Right ventricle myocardium superior (tissue), 1 donor: ENCODE measurements around the gene CNKSR1. TPM values are rescaled to one million over a fixed set of nuclear protein-coding genes. Genes with fewer than 3 reads are reported as not detected.

Experiments
- ATAC-seq: fragments of 200-7000 bp; cut with Tn5 transposase; one replicate; pipeline ENCODE4 v1.9.1; 2020; ENCODE audit warnings: mild to moderate bottlenecking; ENCODE audit not compliant: poor library complexity
- DNase-seq: peaks from one replicate; pipeline ENCODE4 v3.0.0-alpha.2; 2020
- intact Hi-C: fragments of 100-400 bp; cut with DNase I; formaldehyde crosslinking; loops from one replicate; pipeline ENCODE4 v1.11.2; 2022
- total RNA-seq: library from RNA; stranded (reverse); fragmentation: NEBNext Ultra II Directional; extraction: Animal tissue kit (Norgen Biotek cat#: 25700); gene quantifications from one replicate; pipeline ENCODE4 v1.2.1, GENCODE V29; 2021
- donor health status: DM: no; HTN: yes; CAD: no; lungs with severe emphysema.

Gene CNKSR1
- total RNA-seq, 1 donor from 2014 or later = 1.4 TPM

DNA sequence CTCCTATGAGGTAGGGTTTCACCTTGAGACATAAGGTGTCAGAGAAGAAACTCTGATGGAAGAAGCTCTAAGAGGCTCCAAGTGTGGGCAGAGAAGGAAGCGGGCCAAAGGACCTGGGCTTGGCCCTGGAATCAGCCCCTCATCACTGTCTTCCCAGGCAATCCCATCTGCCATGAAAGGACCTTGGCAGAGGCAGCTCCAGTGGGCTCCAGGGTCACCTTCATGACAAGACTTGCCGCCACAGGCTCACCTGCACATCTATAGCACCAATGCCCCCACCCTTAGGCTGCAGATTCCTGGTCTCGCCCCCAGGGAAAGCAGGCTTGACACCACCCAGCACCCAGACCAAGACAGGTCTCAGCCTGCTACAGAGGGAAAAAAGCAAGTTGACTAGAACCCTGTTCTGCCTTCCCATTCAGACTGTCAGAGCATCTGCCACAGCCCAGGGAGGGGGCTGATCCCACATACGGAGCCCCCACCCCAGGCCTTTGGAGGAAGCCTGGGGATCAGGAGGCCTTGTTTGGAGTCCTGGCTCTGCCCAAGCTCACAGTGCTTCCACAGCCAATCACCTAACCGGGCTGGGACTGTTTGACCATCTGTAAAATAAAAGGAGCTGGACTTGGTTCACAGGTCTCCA is 18.9 kb upstream of the CNKSR1 start:
- DNase-seq (no peak), ATAC-seq (no peak)
- intact Hi-C loops = loop anchor here (5.0 kb wide), 1 partner anchor 46 kb away; the partner anchor contains the start of gene PDIK1L

DNA sequence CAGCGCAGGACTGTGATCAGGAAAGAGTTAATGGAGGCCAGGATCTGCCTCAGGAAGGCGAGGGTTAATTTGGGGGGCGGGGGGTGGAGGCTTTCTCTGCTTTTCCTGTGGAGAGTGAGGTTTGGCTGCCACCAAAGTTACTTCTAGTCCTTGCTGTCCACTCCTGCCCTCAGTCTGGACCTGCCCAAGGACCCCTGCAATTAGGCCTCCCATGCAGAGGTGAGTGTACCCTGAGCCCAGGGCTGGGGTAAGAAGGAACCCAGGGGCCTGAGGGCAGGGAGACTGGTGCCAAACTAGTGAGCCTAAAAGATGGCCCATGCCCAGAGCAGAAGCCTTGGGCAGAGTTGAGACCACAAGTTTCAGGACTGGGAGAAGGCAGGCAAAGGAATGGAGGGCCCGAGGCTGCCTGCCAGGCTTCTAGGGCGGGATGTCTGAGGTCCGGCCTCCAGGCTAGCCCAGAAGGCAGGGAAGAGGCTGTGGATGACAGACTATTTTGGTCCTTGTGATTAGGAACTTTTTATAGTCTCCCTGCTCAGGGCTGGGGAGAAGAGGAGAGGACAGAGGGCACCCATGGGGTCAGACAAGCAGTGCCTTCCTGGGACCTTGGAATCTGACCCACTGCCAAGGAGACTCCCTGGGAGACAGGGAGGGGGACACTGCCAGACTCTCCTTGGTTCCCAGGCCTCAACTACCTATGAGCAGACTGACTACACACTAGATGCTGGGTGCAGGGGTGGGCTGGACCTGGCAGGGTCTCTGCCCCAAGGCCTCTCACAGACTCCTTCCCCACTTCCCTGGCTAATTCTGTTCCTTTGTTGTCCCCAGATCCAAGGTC is 18.2 kb upstream of the CNKSR1 start, which contains the start of gene FAM110D:
FAM110D (plus strand) TSS at position 172 of the 835 bp plus-strand sequence. CDS start 2,213 bp downstream, outside the sequence.
- no peak for DNase-seq
- intact Hi-C loops = loop anchor here (5.0 kb wide), 1 partner anchor 47 kb away; the partner anchor contains the start of gene PDIK1L
- ATAC-seq = peak; percentile 71

DNA sequence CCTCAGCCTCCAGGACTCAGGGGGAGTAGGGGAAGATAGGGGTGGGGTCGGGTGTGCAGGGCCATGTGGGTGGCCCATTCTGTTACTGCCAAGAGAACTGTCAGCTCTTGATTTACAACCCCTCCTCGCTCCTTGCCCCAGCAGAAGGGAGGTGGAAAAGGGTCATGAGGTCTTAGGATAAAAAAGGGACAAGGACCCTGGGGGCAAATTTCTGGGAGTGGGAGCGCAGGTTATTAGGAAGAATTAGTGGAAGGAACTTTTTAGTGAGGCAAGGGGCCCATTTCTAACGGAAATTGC is 17.6 kb upstream of the CNKSR1 start:
- no peak for ATAC-seq
- no peak for DNase-seq
- intact Hi-C loops = loop anchor here (5.0 kb wide), 2 partner anchors 47 to 122 kb away; partner anchors contain the start of gene PDIK1L

DNA sequence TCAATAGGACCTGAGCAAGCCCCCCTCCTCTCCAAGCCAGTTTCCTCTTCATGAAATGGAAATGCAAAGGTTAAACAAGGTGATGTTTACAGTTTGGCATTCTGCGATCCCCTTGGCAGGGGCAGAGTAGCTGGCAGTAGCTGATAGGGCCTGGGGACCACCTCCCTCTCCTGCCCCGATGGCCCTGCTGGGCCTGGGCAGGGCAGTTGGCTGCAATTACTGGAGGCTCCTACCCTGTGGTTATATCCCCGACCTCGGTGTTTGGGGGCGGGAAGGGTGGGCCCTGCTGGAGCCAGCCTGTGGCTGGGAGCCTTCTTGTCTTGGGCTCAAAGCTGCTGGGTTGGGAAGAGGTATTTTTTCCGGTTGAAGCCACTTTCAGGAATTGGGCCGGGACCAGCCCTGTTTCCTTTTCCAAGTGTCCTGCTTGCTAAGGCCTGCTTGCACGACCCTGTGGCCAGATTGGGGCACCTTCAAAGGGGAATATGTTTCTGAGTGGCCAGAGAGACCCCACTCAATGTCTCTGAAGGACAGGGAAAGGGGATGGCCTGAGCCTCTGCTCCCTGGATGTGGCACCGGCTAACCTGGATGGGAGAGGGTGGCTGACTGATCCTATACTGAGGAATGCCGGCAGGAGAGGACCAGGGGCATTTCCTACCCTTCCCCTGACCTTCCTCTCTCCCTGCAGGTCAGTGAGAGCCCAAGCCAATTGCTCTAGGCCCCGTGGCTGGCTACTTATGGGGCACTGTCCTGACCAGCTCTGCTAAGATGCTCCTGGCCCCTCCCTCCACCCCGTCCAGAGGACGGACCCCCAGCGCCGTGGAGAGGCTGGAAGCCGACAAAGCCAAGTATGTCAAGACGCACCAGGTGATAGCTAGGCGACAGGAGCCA is 16.5 kb upstream of the CNKSR1 start:
- ATAC-seq (peak; percentile 6), DNase-seq (no peak)
- intact Hi-C loops = loop anchor here (5.0 kb wide), 1 partner anchor 123 kb away; no protein-coding TSS in a partner anchor

DNA sequence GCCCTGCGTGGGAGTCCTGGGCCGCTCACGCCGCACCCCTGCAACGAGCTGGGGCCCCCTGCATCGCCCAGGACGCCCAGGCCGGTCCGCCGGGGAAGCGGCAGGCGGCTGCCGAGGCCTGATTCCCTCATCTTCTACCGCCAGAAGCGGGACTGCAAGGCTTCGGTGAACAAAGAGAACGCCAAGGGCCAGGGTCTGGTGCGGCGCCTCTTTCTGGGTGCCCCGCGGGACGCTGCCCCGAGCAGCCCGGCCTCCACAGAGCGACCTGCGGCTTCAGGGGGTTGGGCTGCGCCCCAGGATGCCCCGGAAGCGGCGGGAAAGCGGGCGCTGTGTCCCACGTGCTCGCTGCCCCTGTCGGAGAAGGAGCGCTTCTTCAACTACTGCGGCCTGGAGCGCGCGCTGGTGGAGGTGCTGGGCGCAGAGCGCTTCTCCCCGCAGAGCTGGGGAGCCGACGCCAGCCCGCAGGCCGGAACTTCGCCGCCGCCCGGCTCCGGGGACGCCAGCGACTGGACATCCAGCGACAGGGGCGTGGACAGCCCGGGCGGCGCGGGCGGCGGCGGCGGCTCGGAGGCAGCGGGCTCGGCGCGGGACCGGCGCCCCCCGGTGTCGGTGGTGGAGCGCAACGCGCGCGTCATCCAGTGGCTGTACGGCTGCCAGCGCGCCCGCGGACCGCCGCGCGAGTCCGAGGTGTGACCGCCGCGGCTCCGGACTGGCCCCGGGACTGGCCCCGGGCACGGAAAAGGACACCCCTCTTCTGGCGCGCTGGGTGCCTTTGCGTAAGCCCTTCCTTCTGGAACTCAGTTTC is 15.7 kb upstream of the CNKSR1 start:
- intact Hi-C loops = loop anchor here (5.0 kb wide), 1 partner anchor 124 kb away; no protein-coding TSS in a partner anchor
- ATAC-seq (peak; percentile 74), DNase-seq (peak; percentile 82)

DNA sequence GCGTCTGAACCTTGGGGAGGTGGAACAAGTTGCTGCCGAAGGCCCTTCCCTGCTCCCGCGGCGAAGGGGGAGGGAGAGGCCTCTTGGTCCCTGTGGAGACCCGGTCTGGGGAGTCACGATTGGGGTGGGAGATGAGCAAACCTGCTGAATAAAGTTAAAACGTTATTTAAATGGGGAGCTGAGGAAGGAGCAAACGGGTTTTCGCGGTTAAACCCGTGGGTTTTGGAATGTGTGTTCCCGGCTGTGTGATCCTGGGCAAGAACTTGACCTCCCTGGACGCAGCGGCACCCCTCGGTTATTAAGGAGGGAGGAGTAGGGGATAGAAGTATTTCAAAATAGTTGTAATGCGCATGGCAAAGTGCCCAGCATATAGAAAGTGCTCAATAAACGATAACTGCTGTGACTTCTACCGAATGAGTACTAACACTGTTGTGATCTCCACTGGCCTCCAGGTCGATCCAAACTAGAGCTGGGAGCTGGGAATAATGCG is 15.0 kb upstream of the CNKSR1 start:
- DNase-seq = no peak
- intact Hi-C loops = loop anchor here (5.0 kb wide), 1 partner anchor 125 kb away; no protein-coding TSS in a partner anchor

DNA sequence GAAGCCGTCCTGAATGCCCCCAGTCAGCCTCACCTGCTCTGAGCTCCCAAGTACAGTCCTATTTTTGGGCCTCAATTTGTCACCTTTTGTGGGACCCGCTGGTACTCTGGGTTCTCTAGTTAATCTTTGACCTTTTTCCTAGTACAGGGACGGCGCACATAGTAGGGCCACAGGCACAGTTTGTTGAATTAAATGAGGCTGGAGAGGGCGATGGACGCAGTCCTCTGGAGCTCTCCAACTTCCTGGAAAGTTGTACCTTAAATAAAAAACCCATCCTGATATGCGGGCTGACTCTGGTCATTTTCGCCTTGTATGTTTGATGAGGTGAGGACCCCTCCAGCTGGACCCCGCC is 13.6 kb upstream of the CNKSR1 start:
- ATAC-seq (no peak), DNase-seq (no peak)
- intact Hi-C loops = loop anchor here (5.0 kb wide), 1 partner anchor 126 kb away; no protein-coding TSS in a partner anchor

More for the DNA sequence above, 15.0 kb upstream of the CNKSR1 start:
- no peak for ATAC-seq

DNA sequence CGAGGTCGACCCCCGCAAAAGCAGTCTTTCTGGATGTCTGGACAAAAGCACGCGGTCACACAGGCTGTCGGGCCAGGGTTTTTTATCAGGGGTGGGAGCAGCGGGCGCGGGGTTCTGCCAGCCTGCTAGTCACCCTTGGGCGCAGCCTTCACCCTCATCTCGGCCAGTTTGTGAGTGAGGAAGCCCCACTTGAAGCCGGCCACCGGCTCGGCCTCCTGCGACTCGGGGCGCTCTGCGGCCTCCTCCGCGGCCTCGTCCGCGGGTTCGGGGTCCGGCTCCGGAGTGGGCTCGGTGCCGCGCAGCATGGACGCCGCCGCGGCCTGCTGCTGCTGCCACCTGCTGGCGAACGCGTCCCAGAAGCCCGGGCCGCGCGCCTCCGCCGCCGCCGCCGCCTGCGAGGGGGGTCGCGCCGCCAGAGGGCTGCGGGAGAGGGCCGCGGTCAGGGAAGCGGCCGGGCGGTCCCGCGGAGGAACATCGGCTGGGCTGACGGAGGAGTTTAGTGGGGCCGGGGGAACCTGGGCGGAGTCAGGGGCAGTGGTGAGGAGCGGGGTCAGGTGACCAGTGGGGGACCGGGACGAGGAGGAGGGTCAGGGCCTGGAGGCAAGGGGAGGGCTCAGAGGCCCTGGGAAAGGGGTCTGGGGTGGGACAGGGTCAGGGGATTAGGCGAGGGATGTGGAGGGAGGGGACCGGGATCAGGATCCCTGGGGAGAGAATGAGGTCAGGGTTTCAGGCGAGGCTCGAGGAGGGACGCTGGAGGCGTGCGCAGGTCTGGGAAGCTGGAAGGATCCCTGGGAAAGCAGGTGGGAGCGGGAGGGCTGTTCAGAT is 13.0 kb upstream of the CNKSR1 start:
- intact Hi-C loops = loop anchor here (5.0 kb wide), 1 partner anchor 127 kb away; no protein-coding TSS in a partner anchor
- peak; percentile 37 for ATAC-seq
- DNase-seq = peak; percentile 61

DNA sequence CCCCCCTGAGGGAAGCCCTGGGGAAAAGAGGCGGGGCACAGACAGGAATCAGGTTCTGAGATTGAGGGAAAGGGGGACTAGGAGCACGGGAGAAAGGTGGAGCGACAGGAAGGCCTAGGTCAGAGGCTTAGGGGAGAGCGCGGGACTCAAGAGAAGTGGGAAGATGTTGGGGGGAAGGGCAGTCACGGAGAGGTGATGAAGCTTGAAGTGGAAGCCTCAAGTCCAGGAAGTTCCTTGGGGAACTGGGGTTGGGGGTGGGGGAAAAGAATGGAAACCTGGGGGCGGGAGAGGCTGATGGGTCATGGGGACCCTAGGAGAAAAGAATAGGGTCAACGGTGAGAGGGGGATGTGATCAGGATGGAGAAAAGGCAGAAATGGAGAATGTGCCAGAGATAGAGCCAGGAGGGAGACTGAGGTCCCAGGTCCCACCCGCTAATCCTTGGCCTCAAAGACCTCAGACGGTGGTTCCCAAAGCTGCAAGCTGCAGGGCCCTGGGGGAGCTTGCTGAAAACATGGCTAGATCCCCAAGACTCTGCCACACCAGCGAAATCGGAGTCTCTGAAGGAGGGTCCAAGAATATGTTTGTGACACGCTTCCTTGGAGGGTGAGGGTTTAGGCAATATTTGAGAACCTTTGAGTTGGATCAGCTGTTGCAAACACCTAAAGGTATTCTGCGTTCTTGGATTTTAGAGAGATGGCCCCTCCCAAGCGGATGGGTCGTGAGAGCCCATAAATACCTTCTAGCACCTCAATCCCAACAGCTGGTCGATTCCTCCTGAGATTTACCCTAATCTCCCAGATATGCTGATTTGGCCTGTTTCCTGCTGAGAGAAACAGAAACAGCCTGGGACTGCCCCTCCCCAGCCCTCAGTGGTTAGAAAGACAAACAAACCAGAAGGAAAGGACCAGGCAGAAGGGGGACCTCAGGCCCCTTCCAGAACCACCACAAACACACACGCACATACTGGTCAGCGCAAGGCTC is 12.1 kb upstream of the CNKSR1 start:
- ATAC-seq (no peak), DNase-seq (peak; percentile 22)
- intact Hi-C loops = loop anchor here (5.0 kb wide), 2 partner anchors 62 to 128 kb away; no protein-coding TSS in a partner anchor

DNA sequence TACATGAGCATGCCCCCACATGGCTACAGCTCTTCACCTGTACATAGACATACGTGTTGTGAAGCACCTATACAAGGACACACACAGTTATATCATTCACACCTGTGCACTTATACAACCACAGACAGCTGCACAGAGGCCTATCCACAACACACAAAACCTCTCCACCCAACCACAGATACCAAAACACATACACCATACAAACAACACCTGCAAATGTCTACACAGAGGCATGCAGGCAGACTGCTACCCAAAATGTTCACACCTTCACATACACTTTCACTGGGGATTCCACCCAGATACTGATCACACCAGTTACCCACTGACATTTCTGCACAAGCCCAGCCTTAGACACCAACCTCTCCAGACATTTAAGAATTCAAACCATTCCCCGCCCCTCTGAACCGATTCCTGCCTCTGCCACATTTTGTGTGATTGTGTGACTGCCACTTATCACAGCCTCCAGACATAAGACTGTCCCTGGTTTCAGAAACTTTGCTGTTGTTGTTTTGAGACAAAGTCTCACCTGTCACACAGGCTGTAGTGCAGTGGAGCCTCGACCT is 10.5 kb upstream of the CNKSR1 start:
- peak; percentile 3 for DNase-seq
- intact Hi-C loops = loop anchor here (5.0 kb wide), 1 partner anchor 61 kb away; no protein-coding TSS in a partner anchor
- no peak for ATAC-seq

DNA sequence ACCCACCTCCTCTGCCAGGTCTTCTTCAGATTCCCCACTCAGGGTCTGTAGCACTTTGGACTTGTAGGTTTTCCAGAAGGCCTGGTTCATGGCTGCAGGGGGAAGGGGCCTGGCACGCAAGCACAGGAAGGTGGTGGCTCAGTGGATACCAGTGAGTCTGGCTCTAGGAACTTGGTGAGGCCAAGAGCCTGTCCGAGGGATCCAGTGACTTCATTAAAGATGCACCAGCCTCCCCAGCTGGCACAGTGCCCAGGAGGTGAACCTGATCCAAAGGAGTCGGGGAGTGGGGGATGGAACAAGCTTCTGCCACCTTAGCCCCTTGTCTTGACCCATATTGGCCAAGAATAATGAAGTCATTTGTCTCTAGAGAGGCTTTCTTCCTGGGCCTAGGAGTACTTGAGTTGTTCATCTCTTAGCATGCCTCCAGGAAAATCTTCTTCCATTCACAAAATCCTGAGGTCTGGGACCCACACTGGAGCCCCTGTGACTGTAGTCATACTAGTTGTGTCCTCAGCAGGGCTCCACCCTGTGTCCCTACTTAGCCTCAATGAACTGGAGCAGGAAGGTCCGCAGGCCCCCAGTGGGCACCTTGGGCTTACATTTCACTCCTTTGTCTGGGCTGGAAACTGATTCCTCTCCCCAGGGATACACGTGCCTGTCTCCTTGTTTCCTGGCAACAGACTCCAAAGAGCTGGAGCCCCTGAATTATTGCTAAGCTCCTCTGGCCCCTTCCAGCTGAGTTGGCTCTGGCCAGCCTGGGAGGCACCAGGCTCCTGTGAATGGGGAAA is 8.7 kb upstream of the CNKSR1 start, which contains the start of gene C1orf232:
C1orf232 (minus strand) TSS at position 554 of the 788 bp plus-strand sequence; CDS start at position 90, 464 bp downstream.
- no peak for DNase-seq
- intact Hi-C loops = loop anchor here (5.0 kb wide), 1 partner anchor 59 kb away; no protein-coding TSS in a partner anchor
- no peak for ATAC-seq

DNA sequence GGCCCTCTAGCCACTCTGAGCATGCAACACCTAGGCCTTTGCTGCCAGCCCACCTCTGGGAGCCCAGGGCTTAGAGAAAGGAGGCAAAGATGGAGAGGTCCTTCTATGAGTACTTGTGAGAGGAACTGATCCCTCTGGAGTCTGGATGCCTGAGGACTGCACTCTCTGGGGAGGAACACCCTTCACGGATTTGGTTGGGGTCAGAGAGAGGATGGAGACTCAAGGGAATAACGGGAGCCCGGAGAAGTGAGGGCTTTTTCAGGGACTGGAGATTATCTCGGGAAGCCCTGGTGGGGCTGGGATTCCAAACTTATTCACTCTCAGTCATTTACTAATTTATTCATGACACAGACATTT is 8.1 kb upstream of the CNKSR1 start:
- intact Hi-C loops = loop anchor here (5.0 kb wide), 1 partner anchor 58 kb away; no protein-coding TSS in a partner anchor
- DNase-seq = no peak
- ATAC-seq = no peak

DNA sequence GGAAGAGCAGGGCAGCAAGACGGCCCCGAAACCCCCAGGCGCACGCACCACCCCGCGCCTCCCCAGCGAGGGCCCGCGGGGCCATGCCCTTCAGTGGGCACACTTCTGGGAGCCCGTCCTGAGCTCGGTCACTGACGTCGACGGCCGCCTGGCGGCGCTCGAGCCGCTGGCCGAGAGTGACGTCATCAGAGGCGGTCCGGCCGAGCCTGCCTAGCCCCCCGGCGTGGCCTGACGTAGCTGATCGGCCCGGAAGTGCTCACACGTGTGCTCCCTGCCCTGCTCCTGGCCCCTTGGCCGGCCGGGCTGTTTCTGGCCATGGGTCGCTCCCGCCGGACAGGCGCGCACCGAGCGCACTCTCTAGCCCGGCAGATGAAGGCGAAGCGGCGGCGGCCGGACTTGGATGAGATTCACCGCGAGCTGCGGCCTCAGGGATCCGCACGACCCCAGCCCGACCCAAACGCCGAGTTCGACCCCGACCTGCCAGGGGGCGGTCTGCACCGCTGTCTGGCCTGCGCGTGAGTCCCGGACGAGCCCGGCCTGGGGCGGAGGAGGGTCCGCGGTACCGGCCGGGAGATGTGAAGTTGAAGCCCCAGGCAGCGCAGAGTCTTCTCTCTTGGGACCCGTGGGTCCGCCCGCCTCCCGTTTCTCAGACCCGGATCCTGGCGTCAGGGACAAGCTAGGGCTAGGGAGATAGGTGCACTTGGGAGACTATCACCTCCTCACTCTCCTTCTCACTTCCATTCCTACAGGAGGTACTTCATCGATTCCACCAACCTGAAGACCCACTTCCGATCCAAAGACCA is 7.4 kb upstream of the CNKSR1 start, which contains the start of gene ZNF593:
ZNF593 (plus strand) TSS at position 240 of the 803 bp plus-strand sequence; CDS start at position 316, 76 bp downstream.
- DNase-seq (peak; percentile 95), ATAC-seq (peak; percentile 97)
- intact Hi-C loops = loop anchor here (5.0 kb wide), 1 partner anchor 57 kb away; no protein-coding TSS in a partner anchor

DNA sequence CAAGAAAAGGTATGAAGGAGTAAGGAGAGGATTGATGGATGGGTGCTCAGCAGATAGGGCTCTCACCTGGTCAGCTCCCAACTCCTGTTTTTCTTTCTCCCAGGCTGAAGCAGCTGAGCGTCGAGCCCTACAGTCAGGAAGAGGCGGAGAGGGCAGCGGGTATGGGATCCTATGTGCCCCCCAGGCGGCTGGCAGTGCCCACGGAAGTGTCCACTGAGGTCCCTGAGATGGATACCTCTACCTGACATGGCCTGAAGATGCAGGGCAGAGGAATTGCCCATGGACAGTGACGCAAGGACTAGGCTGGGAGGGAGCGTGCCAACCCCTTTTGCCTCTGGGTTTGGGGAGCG is 6.8 kb upstream of the CNKSR1 start:
- intact Hi-C loops = no loop called here
- DNase-seq (no peak), ATAC-seq (no peak)
